DOHH2 (cell line): ENCODE results near the gene AP2M1.

Experiments
- H3F3A ChIP-seq: fragments of 200-600 bp; sonication (generic), shearing (Covaris generic); 2 replicates; pipeline ENCODE4 v1.6.0; 2016; ENCODE audit warnings: antibody characterized with exemption, mild to moderate bottlenecking; ENCODE audit not compliant: control insufficient read depth, insufficient read depth
- H3K27ac ChIP-seq: fragments of 200-600 bp; sonication (generic); 2 replicates; pipeline ENCODE4 v1.5.1; 2014; ENCODE audit warnings: low read depth, mild to moderate bottlenecking, low read length, moderate library complexity
- H3K27me3 ChIP-seq: fragments of 200-600 bp; sonication (generic); 2 replicates; pipeline ENCODE4 v1.6.1; 2014; ENCODE audit warnings: mild to moderate bottlenecking, low read length, mixed read lengths; ENCODE audit not compliant: control insufficient read depth
- H3K36me3 ChIP-seq: fragments of 200-600 bp; sonication (generic); 2 replicates; pipeline ENCODE4 v1.6.1; 2014; ENCODE audit warnings: mild to moderate bottlenecking, low read length, moderate library complexity, mixed read lengths; ENCODE audit not compliant: control insufficient read depth
- H3K4me1 ChIP-seq: fragments of 200-600 bp; sonication (generic); 2 replicates; pipeline ENCODE4 v1.6.1; 2014; ENCODE audit warnings: mild to moderate bottlenecking, low read length, mixed read lengths; ENCODE audit not compliant: control insufficient read depth
- H3K4me2 ChIP-seq: fragments of 200-600 bp; sonication (generic); 2 replicates; pipeline ENCODE4 v1.6.0; 2014; ENCODE audit warnings: mild to moderate bottlenecking, low read length, moderate library complexity
- H3K4me3 ChIP-seq: fragments of 200-600 bp; sonication (generic); 2 replicates; pipeline ENCODE4 v1.5.1; 2014; ENCODE audit warnings: mild to moderate bottlenecking, low read length, mixed read lengths
- H3K79me2 ChIP-seq: fragments of 200-600 bp; sonication (generic); 2 replicates; pipeline ENCODE4 v1.6.1; 2014; ENCODE audit warnings: mild to moderate bottlenecking, low read length, mixed read lengths; ENCODE audit not compliant: control insufficient read depth
- H3K9me2 ChIP-seq: fragments of 200-600 bp; sonication (generic); replicated peaks from 2 replicates; pipeline ENCODE4 v1.6.1; 2014; ENCODE audit warnings: mild to moderate bottlenecking, low read length, mixed read lengths; ENCODE audit not compliant: control insufficient read depth
- H3K9me3 ChIP-seq: fragments of 200-600 bp; sonication (generic); 2 replicates; pipeline ENCODE4 v1.6.1; 2014; ENCODE audit warnings: antibody characterized with exemption, low read length, mixed read lengths; ENCODE audit not compliant: control insufficient read depth, insufficient read depth
- H4K20me1 ChIP-seq: fragments of 200-600 bp; sonication (generic); 2 replicates; pipeline ENCODE4 v1.6.0; 2014; ENCODE audit warnings: low read depth, mild to moderate bottlenecking, antibody characterized with exemption, low read length, moderate library complexity; ENCODE audit not compliant: control insufficient read depth, insufficient read depth
- CTCF ChIP-seq: fragments of 200-600 bp; sonication (generic); IDR thresholded peaks from one replicate; pipeline ENCODE4 v1.5.1; 2014; ENCODE audit warnings: antibody characterized with exemption, mild to moderate bottlenecking, low read depth, low read length; ENCODE audit not compliant: poor library complexity, severe bottlenecking
- EZH2phosphoT487 ChIP-seq: fragments of 200-600 bp; sonication (generic); IDR thresholded peaks from 2 replicates; pipeline ENCODE4 v1.6.1; 2017; ENCODE audit warnings: borderline replicate concordance, mild to moderate bottlenecking, antibody characterized with exemption, low read length, moderate library complexity, mixed read lengths

AP2M1 gene

DNA sequence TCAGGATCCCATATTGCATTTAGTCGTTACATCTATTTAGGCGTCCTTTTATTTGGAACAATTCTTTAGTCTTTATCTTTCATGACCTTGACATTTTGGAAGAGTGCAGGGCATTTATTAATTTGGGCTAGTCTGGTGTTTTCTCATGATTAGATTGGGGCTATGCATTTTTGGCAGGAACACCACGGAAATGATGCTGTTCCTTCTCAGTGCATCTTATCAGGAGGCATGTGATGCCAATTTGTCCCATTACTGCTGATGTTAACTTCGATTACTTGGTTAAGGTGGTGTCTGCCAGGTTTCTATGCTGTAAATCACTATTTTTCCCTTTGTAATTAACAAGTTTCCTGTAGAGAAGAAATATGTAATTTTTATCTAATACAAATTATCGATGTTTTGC lies 36.6 kb downstream of the AP2M1 start:
- no peak overlapping the region for H3K27ac ChIP-seq
- no peak overlapping the region for H3K4me2 ChIP-seq
- peaks cover 26% of the 10 kb centered on the region for H3K27me3 ChIP-seq
- H3K4me3 ChIP-seq, result no peak overlapping the region
- H3K9me3 ChIP-seq, result no peaks in the 10 kb centered on the region
- TF ChIP-seq EZH2phosphoT487 (no peak), CTCF (no peak)
- no peaks in the 10 kb centered on the region for H3K4me1 ChIP-seq
- no peaks in the 10 kb centered on the region for H4K20me1 ChIP-seq
- no peaks in the 10 kb centered on the region for H3K9me2 ChIP-seq
- H3K36me3 ChIP-seq, result no peaks in the 10 kb centered on the region
- no peaks in the 10 kb centered on the region for H3K79me2 ChIP-seq
- no peaks in the 10 kb centered on the region for H3F3A ChIP-seq

DNA sequence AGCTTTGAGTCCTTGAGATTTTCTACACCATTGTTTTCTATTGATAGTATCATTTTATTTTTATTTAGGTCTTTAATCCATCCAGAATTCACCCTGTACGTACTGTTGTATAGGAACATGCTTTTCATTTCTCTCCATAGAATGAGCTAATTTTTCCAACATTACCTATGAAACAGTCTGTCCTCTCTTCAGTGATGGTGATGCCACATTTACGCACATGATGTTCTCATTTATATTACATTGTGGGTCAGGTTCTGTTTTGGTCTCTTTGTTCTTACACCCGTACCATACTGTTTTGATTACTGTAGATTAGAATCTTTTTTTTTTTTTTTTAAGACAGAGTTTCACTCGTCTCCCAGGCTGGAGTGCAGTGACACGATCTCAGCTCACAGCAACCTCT lies 37.1 kb downstream of the AP2M1 start:
- no peaks in the 10 kb centered on the region for H3K9me3 ChIP-seq
- no peaks in the 10 kb centered on the region for H3F3A ChIP-seq
- H3K27me3 ChIP-seq, result peaks cover 22% of the 10 kb centered on the region
- no peaks in the 10 kb centered on the region for H4K20me1 ChIP-seq
- H3K4me1 ChIP-seq, result no peaks in the 10 kb centered on the region
- H3K9me2 ChIP-seq, result no peaks in the 10 kb centered on the region
- TF ChIP-seq CTCF (no peak), EZH2phosphoT487 (no peak)
- no peak overlapping the region for H3K4me3 ChIP-seq
- no peaks in the 10 kb centered on the region for H3K36me3 ChIP-seq
- H3K79me2 ChIP-seq, result no peaks in the 10 kb centered on the region
- H3K4me2 ChIP-seq, result no peak overlapping the region
- H3K27ac ChIP-seq, result no peak overlapping the region

- Histone ChIP-seq H3K36me3 (no peaks in the 10 kb centered on the region), H3K27me3 (0 out of 2 replicates have a peak, but pooled peaks cover 7% of the 10 kb centered on the region), H3K9me3 (no peaks in the 10 kb centered on the region), H3F3A (no peaks in the 10 kb centered on the region), H3K4me3 (no peak overlapping the region), H3K79me2 (no peaks in the 10 kb centered on the region), H3K9me2 (no peaks in the 10 kb centered on the region), H4K20me1 (no peaks in the 10 kb centered on the region), H3K27ac (no peak overlapping the region), H3K4me2 (no peak overlapping the region), H3K4me1 (no peaks in the 10 kb centered on the region)
- TF ChIP-seq EZH2phosphoT487 (no peak), CTCF (no peak)
These were observed 44.2 kb downstream of the AP2M1 start for GRCh38 chr3:184218814-184219213.

GRCh38 chr3:184222521-184222920 lies 47.9 kb downstream of the AP2M1 start:
- no peak overlapping the region for H3K4me2 ChIP-seq
- no peaks in the 10 kb centered on the region for H3K4me1 ChIP-seq
- no peaks in the 10 kb centered on the region for H3K9me2 ChIP-seq
- no peaks in the 10 kb centered on the region for H3F3A ChIP-seq
- H3K27me3 ChIP-seq, result peaks cover 7% of the 10 kb centered on the region
- no peak overlapping the region for H3K4me3 ChIP-seq
- no peak overlapping the region for H3K27ac ChIP-seq
- TF ChIP-seq CTCF (no peak), EZH2phosphoT487 (no peak)
- H3K79me2 ChIP-seq, result no peaks in the 10 kb centered on the region
- no peaks in the 10 kb centered on the region for H3K9me3 ChIP-seq
- no peaks in the 10 kb centered on the region for H4K20me1 ChIP-seq
- no peaks in the 10 kb centered on the region for H3K36me3 ChIP-seq
